OCI-LY7 (cell line): Measurements from ENCODE around the gene CEP83.

Experiments used
- CTCF ChIP-seq: fragments of 200-600 bp; sonication (generic); conservative IDR thresholded peaks from 2 replicates; pipeline ENCODE4 v1.5.1; 2014; ENCODE audit warnings: mild to moderate bottlenecking, antibody characterized with exemption, low read length, moderate library complexity, mixed read lengths
- EZH2phosphoT487 ChIP-seq: fragments of 200-600 bp; sonication (generic); IDR thresholded peaks from 2 replicates; pipeline ENCODE4 v1.6.1; 2018; ENCODE audit warnings: low read depth, borderline replicate concordance, mild to moderate bottlenecking, mixed run types, antibody characterized with exemption, low read length, moderate library complexity, mixed read lengths

GRCh38 chr12:94500831-94501567 is 41.3 kb upstream of the CEP83 start:
- TF ChIP-seq CTCF (no peak), EZH2phosphoT487 (no peak)
